T-helper 1 cell treated with Interleukin-12 subunit alpha and Interleukin-12 subunit beta and Interleukin-4 antibody, amounts not matched to agents 30 ng/mL and 1 ng/mL, for 36 hours (primary cell): Measurements from ENCODE around the gene MASTL. TPM values are rescaled to one million over a fixed set of nuclear protein-coding genes. Genes with fewer than 3 reads are reported as not detected.

ENCODE experiments used
- intact Hi-C: fragments of 100-400 bp; cut with micrococcal nuclease; formaldehyde crosslinking; loops from one replicate; pipeline ENCODE4 v1.15.1; 2024
- total RNA-seq: library from RNA; stranded (reverse); gene quantifications from 2 replicates; pipeline ENCODE4 v1.2.3, GENCODE V29; 2022

The MASTL gene
- total RNA-seq, 1 donor from 2014 or later: 26.9 TPM

DNA sequence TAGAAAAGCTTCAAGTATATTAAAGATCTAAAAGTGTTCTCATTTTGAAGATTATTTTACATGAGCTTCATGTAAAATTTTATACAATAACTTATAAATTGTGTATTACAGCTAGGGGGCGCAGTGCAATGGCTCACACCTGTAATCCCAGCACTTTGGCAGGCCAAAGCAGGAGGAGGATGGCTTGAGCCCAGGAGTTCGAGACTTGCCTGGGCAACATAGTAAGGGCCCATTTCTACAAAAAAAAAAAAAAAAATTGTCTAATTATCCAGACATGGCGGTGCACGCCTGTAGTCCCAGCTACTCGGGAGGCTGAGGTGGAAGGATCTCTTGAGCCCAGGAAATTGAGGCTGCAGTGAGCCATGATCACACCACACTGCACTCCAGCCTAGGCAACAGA, 68.8 kb downstream of the MASTL start:
- intact Hi-C loops: loop anchor here (1.0 to 5.0 kb wide), 4 partner anchors 16 to 136 kb away; partner anchors contain the start of genes ACBD5 and MASTL

DNA sequence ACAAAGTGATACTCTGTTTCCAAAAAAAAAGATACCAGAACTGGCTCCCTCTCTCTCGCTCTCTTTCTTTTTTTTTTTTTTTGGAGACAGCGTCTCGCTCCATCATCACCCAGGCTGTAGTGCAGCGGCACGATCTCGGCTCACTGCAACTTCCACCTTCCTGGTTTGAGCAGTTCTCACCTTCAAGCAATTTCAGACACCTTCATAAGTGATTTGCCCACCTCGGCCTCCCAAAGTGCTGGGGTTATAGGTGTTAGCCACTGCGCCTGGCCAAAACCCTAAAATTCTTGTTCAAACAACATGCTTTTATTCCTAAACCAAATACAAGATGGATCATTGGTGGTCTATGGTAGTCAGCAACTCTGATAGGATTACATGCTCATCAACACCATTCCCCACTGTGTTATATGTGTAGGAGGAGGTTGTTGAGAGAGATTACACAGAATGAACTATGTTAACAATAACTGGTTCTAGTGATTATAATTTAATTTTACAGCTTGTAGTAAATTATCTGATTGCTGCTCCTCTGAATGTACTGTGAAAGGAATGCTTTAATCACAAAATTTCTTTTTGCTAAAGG, 69.9 kb downstream of the MASTL start:
- intact Hi-C loops: no loop called here

DNA sequence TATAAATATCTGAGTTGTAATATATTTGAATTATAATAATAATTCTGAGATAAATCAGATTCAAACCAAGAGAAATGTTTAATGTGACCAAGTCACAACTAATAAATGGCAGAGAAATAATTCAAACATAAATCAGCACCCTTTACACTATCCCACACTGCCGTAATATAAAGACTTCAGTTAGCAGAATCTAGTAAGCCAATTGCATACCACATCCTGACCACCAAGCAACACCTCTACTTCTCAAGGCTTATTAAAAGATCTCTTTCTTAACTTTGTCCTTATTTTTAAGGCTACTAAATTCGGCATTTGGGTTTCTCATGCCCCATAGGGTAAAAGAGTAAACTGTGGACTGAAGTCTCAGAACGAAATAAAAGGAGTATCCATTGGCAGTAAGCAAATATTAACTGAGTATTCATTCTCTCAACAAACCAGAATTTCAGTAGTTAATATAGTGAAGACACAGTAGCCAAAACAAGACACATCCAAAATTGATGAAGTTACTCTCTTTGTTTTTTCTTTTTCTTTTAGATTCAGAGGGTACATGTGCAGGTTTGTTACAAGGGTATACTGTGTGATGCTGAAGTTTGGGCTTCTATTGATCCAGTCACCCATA, 70.6 kb downstream of the MASTL start:
- intact Hi-C loops: no loop called here

DNA sequence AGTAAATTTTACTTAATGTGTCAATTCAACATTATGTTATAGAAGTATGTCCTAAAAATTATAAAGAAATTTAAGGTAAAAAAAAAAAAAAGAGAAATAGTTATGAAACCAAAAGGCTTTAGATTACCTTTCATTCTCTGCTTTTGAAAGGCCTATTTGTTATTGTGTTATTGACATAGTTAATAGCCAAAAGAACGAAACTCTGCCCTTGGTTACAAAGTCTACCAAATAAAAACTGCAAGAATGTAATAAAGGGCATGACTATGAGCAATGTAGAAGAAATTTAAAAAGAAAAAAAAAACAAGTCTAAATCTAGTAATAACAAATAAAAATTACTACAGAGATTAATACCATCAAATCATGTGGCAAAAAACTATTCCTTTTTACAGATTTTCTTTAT, 74.9 kb downstream of the MASTL start:
- intact Hi-C loops: no loop called here

DNA sequence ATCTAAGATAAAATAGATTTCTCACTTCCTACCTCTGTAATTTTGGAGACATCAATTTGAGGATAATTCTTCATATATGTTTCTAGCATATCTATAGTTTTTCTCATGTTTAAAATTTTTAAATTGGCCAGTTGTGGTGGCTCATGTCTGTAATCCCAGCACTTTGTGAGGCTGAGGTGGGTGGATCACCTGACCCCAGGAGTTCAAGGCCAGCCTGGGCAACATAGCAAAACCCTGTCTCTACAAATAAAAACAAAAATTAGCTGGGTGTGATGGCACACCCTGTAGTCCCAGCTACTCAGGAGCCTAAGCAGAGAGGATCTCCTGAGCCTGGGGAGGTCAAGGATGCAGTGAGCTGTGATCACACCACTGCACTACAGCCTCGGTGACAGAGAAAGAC, 80.6 kb downstream of the MASTL start:
- intact Hi-C loops: no loop called here

Other genes with a start within 250 kb of the MASTL start
- 5.7 and 8.1 TPM in 2 replicates for gene ANKRD26, start 54.9 kb upstream of the MASTL start, total RNA-seq
- 134 and 143 TPM in 2 replicates for gene YME1L1, start 968 bp upstream of the MASTL start, total RNA-seq
- gene ACBD5, start 85.4 kb downstream of the MASTL start, total RNA-seq: 18.0 and 18.2 TPM in 2 replicates